Activated CD4-positive, alpha-beta memory T cell treated with anti-CD3 and anti-CD28 coated beads for 36 hours (primary cell): ENCODE measurements around the gene DHX35. TPM values are rescaled to one million over a fixed set of nuclear protein-coding genes. Genes with fewer than 3 reads are reported as not detected.

Source experiments
- CTCF ChIA-PET: fragments of 350-600 bp; sonication (Branson Sonifier 250); formaldehyde crosslinking; loops from one replicate; lab custom pipeline; 2021; ENCODE audit warnings: antibody characterized with exemption, inconsistent platforms; lab: Charles Lee
- POLR2A ChIA-PET: fragments of 350-600 bp; sonication (Branson Sonifier 250); formaldehyde crosslinking; loops from one replicate; lab custom pipeline; 2021; ENCODE audit warnings: antibody characterized with exemption; lab: Charles Lee
- DNase-seq: peaks from one replicate; pipeline ENCODE4 v3.0.0-alpha.2; 2020
- H3K27ac Mint-ChIP-seq: one replicate; pipeline ENCODE4 v1.8.0; 2021; ENCODE audit warnings: mixed read lengths
- H3K27me3 Mint-ChIP-seq: one replicate; pipeline ENCODE4 v1.8.0; 2021; ENCODE audit warnings: mixed read lengths
- H3K36me3 Mint-ChIP-seq: one replicate; pipeline ENCODE4 v1.8.0; 2021; ENCODE audit warnings: mixed read lengths
- H3K4me1 Mint-ChIP-seq: one replicate; pipeline ENCODE4 v1.8.0; 2021; ENCODE audit warnings: low read depth, mixed read lengths
- H3K4me3 Mint-ChIP-seq: one replicate; pipeline ENCODE4 v1.8.0; 2021; ENCODE audit warnings: mild to moderate bottlenecking, mixed read lengths
- H3K9me3 Mint-ChIP-seq: one replicate; pipeline ENCODE4 v1.8.0; 2021; ENCODE audit warnings: mixed read lengths
- intact Hi-C: fragments of 100-400 bp; cut with micrococcal nuclease; formaldehyde crosslinking; loops from one replicate; pipeline ENCODE4 v1.15.1; 2023
- total RNA-seq, 2 experiments: library from RNA; stranded (reverse); gene quantifications; one replicate each; pipeline ENCODE4 v1.2.3, GENCODE V29; 2021

Gene DHX35
- total RNA-seq, 2 experiments from 2014 or later: 7.7 to 8.3 TPM

- Mint-ChIP-seq H3K27ac (no peak overlapping the region), H3K4me3 (no peak overlapping the region), H3K27me3 (no peaks in the 10 kb centered on the region), H3K4me1 (peaks cover 7% of the 10 kb centered on the region), H3K36me3 (peaks cover 4% of the 10 kb centered on the region), H3K9me3 (no peaks in the 10 kb centered on the region)
- CTCF ChIA-PET: interaction anchor here (0.6 to 12.6 kb wide), 9 partner anchors 9 to 398 kb away, joined by 3 to 279 read pairs (median 20); partner anchors contain the start of genes DHX35 and FAM83D
- intact Hi-C loops: no loop called here
- POLR2A ChIA-PET: interaction anchor here (1.2 kb wide), 1 partner anchor 121 kb away, joined by 3 read pairs; the partner anchor contains the start of gene FAM83D
- no peak for DNase-seq
These were observed 85.4 kb downstream of the DHX35 start for GRCh38 chr20:39047417-39047985.

GRCh38 chr20:39048000-39048696 lies 86.0 kb downstream of the DHX35 start:
- Mint-ChIP-seq H3K27me3 (no peaks in the 10 kb centered on the region), H3K4me3 (no peak overlapping the region), H3K9me3 (no peaks in the 10 kb centered on the region), H3K4me1 (peaks cover 7% of the 10 kb centered on the region), H3K27ac (no peak overlapping the region), H3K36me3 (peaks cover 4% of the 10 kb centered on the region)
- ChIA-PET CTCF (interaction anchor here (0.6 to 12.6 kb wide), 23 partner anchors 9 to 859 kb away, joined by 3 to 279 read pairs (median 5); partner anchors contain the start of genes DHX35 and FAM83D), POLR2A (interaction anchor here (1.2 kb wide), 2 partner anchors 27 to 122 kb away, joined by 3 to 4 read pairs; partner anchors contain the start of gene FAM83D)
- DNase-seq: peak; percentile 80
- intact Hi-C loops: loop anchor here (1.0 kb wide), 2 partner anchors 122 to 402 kb away; partner anchors contain the start of gene FAM83D

GRCh38 chr20:39049148-39049547 lies 87.0 kb downstream of the DHX35 start:
- Mint-ChIP-seq H3K36me3 (no peaks in the 10 kb centered on the region), H3K9me3 (no peaks in the 10 kb centered on the region), H3K27me3 (no peaks in the 10 kb centered on the region), H3K27ac (no peak overlapping the region), H3K4me1 (peaks cover 7% of the 10 kb centered on the region), H3K4me3 (no peak overlapping the region)
- DNase-seq: no peak
- ChIA-PET CTCF (interaction anchor here (0.6 to 12.6 kb wide), 35 partner anchors 8 to 416 kb away, joined by 3 to 279 read pairs (median 4); partner anchors contain the start of genes DHX35 and FAM83D), POLR2A (interaction anchor here (1.2 to 1.9 kb wide), 2 partner anchors 28 to 87 kb away, joined by 4 to 11 read pairs; partner anchors contain the start of gene DHX35)
- intact Hi-C loops: no loop called here

- POLR2A ChIA-PET: interaction anchor here (1.2 to 1.9 kb wide), 2 partner anchors 28 to 88 kb away, joined by 4 to 11 read pairs; partner anchors contain the start of gene DHX35
- Mint-ChIP-seq H3K4me1 (peaks cover 7% of the 10 kb centered on the region), H3K27ac (no peak overlapping the region), H3K9me3 (no peaks in the 10 kb centered on the region), H3K27me3 (peaks cover 1% of the 10 kb centered on the region), H3K36me3 (no peaks in the 10 kb centered on the region), H3K4me3 (peak overlapping the region; percentile 80)
- CTCF ChIA-PET: interaction anchor here (0.6 to 12.6 kb wide), 46 partner anchors 9 to 1915 kb away, joined by 3 to 279 read pairs (median 4); partner anchors contain the start of genes DHX35 and FAM83D
- peak; percentile 82 for DNase-seq
- intact Hi-C loops: loop anchor here (1.0 kb wide), 1 partner anchor 31 kb away; no protein-coding TSS in a partner anchor
These were observed 87.8 kb downstream of the DHX35 start for GRCh38 chr20:39049684-39050554.

- H3K36me3 Mint-ChIP-seq: no peaks in the 10 kb centered on the region
- no peak overlapping the region for H3K27ac Mint-ChIP-seq
- DNase-seq: no peak
- peaks cover 7% of the 10 kb centered on the region for H3K4me1 Mint-ChIP-seq
- no peaks in the 10 kb centered on the region for H3K9me3 Mint-ChIP-seq
- peak overlapping the region; percentile 80 for H3K4me3 Mint-ChIP-seq
- H3K27me3 Mint-ChIP-seq: peaks cover 1% of the 10 kb centered on the region
- intact Hi-C loops: loop anchor here (1.0 kb wide), 1 partner anchor 31 kb away; no protein-coding TSS in a partner anchor
- CTCF ChIA-PET: interaction anchor here (0.6 to 12.6 kb wide), 26 partner anchors 8 to 1914 kb away, joined by 3 to 279 read pairs (median 4); partner anchors contain the start of genes DHX35 and FAM83D
- POLR2A ChIA-PET: interaction anchor here (1.9 kb wide), 1 partner anchor 89 kb away, joined by 11 read pairs; the partner anchor contains the start of gene DHX35
These were observed 88.4 kb downstream of the DHX35 start for GRCh38 chr20:39050555-39050902.

- DNase-seq: no peak
- Mint-ChIP-seq H3K36me3 (no peaks in the 10 kb centered on the region), H3K4me1 (peaks cover 7% of the 10 kb centered on the region), H3K9me3 (no peaks in the 10 kb centered on the region), H3K4me3 (no peak overlapping the region), H3K27ac (no peak overlapping the region), H3K27me3 (peaks cover 1% of the 10 kb centered on the region)
- CTCF ChIA-PET: interaction anchor here (7.6 to 12.6 kb wide), 2 partner anchors 28 to 127 kb away, joined by 132 to 279 read pairs; partner anchors contain the start of gene FAM83D
- intact Hi-C loops: no loop called here
- POLR2A ChIA-PET: no interaction called here
These were observed 90.5 kb downstream of the DHX35 start for GRCh38 chr20:39052676-39053075.

GRCh38 chr20:39057143-39057542 lies 95.0 kb downstream of the DHX35 start:
- Mint-ChIP-seq H3K4me3 (no peak overlapping the region), H3K27ac (no peak overlapping the region), H3K27me3 (peaks cover 4% of the 10 kb centered on the region), H3K9me3 (no peaks in the 10 kb centered on the region), H3K36me3 (no peaks in the 10 kb centered on the region), H3K4me1 (no peaks in the 10 kb centered on the region)
- DNase-seq: no peak
- intact Hi-C loops: no loop called here
- POLR2A ChIA-PET: no interaction called here
- CTCF ChIA-PET: interaction anchor here (0.5 to 1.5 kb wide), 3 partner anchors 9 to 25 kb away, joined by 3 to 5 read pairs (median 3); no protein-coding TSS in a partner anchor

- Mint-ChIP-seq H3K9me3 (no peaks in the 10 kb centered on the region), H3K27me3 (peaks cover 4% of the 10 kb centered on the region)
- CTCF ChIA-PET: interaction anchor here (1.5 to 1.6 kb wide), 2 partner anchors 8 to 10 kb away, joined by 3 to 5 read pairs; no protein-coding TSS in a partner anchor
These were observed 95.8 kb downstream of the DHX35 start for GRCh38 chr20:39057911-39058310.

GRCh38 chr20:39059036-39059435 lies 96.9 kb downstream of the DHX35 start:
- Mint-ChIP-seq H3K4me1 (no peaks in the 10 kb centered on the region), H3K4me3 (no peak overlapping the region), H3K27me3 (peaks cover 4% of the 10 kb centered on the region), H3K36me3 (no peaks in the 10 kb centered on the region), H3K27ac (no peak overlapping the region), H3K9me3 (no peaks in the 10 kb centered on the region)
- POLR2A ChIA-PET: no interaction called here
- CTCF ChIA-PET: interaction anchor here (0.8 to 1.6 kb wide), 2 partner anchors 9 to 21 kb away, joined by 3 read pairs; no protein-coding TSS in a partner anchor
- DNase-seq: no peak
- intact Hi-C loops: no loop called here

More at GRCh38 chr20:39057911-39058310, 95.8 kb downstream of the DHX35 start:
- Mint-ChIP-seq H3K36me3 (no peaks in the 10 kb centered on the region), H3K4me1 (no peaks in the 10 kb centered on the region), H3K27ac (no peak overlapping the region), H3K4me3 (no peak overlapping the region)
- DNase-seq: no peak
- intact Hi-C loops: no loop called here
- POLR2A ChIA-PET: no interaction called here

GRCh38 chr20:39066471-39067242 lies 104.5 kb downstream of the DHX35 start:
- no peaks in the 10 kb centered on the region for H3K4me1 Mint-ChIP-seq
- no peak overlapping the region for H3K4me3 Mint-ChIP-seq
- ChIA-PET CTCF (interaction anchor here (0.6 to 2.3 kb wide), 3 partner anchors 14 to 19 kb away, joined by 3 to 14 read pairs (median 3); no protein-coding TSS in a partner anchor), POLR2A (no interaction called here)
- H3K27me3 Mint-ChIP-seq: peaks cover 17% of the 10 kb centered on the region
- no peak overlapping the region for H3K27ac Mint-ChIP-seq
- intact Hi-C loops: no loop called here
- DNase-seq: no peak
- peaks cover 4% of the 10 kb centered on the region for H3K9me3 Mint-ChIP-seq
- H3K36me3 Mint-ChIP-seq: no peaks in the 10 kb centered on the region
